Transverse colon (tissue), 4 donors: Measurements from ENCODE around the gene CD22.

Experiments
- POLR2A ChIP-seq: fragments of 450-650 bp; IDR thresholded peaks from one replicate; pipeline ENCODE4 v1.6.1; 2016; ENCODE audit warnings: antibody characterized with exemption, mild to moderate bottlenecking, moderate library complexity
- POLR2AphosphoS5 ChIP-seq, 3 donors: sonication (generic); formaldehyde crosslinking; IDR thresholded peaks; one replicate each; pipeline ENCODE4 v1.6.1; 2016; ENCODE audit warnings: antibody characterized with exemption in 3 of 3
- TF ChIP-seq, protein P1 (sequence below), 5 experiments: fragments of 200-600 bp in 3 of 5; fragments of 450-650 bp in 2 of 5; sonication (generic) in 3 of 5; IDR thresholded peaks; 1 replicate in 2 of 5; 2 replicates in 3 of 5; pipeline ENCODE4 v1.5.1; 2016 to 2017; ENCODE audit warnings: antibody characterized with exemption in 5 of 5, inconsistent platforms in 3 of 5, mild to moderate bottlenecking in 2 of 5, moderate library complexity in 1 of 5

DNA sequence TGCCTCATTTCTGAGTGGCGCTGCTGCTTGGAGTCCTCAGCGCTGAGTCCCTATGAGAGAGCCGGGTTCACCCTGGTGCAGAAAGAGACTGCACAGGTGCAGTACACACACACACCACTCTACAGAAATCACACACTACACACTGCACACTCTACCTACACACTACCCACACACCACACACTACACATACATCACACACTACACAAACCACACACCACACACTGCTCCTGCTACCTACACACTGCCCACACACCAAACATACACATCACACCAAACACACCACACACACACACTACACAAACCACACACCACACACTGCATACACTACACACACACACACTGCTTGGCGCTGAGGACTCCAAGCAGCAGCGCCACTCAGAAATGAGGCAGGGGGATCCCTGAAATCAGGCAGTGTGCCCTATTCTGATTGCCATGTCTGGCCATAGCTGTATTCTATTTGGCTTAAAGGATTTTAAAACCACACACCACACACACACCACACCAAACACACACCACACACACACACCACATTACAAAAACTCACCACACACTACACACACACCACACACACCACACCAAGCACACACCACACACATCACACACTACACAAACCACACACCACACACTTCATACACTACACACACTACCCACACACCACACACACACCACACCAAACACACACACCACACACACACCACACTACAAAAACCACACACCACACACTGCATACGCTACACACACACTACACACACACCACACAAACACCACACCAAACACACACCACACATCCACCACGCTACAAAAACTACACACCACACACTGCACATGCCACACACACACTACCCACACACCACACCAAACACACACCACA lies 32.1 kb upstream of the CD22 start:
- TF ChIP-seq, protein P1, sequence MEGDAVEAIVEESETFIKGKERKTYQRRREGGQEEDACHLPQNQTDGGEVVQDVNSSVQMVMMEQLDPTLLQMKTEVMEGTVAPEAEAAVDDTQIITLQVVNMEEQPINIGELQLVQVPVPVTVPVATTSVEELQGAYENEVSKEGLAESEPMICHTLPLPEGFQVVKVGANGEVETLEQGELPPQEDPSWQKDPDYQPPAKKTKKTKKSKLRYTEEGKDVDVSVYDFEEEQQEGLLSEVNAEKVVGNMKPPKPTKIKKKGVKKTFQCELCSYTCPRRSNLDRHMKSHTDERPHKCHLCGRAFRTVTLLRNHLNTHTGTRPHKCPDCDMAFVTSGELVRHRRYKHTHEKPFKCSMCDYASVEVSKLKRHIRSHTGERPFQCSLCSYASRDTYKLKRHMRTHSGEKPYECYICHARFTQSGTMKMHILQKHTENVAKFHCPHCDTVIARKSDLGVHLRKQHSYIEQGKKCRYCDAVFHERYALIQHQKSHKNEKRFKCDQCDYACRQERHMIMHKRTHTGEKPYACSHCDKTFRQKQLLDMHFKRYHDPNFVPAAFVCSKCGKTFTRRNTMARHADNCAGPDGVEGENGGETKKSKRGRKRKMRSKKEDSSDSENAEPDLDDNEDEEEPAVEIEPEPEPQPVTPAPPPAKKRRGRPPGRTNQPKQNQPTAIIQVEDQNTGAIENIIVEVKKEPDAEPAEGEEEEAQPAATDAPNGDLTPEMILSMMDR (IDR thresholded peaks at IDR 0.05), result no peak
- TF ChIP-seq POLR2A, result no peak
- no peak for TF ChIP-seq POLR2AphosphoS5 (IDR thresholded peaks at IDR 0.05)
